Neural progenitor cell (in vitro differentiated cells): ENCODE data around the gene ITSN1.

Experiments
- CTCF ChIP-seq: fragments of 200-600 bp; sonication (generic); IDR thresholded peaks from 2 replicates; pipeline ENCODE4 v1.5.1; 2017; ENCODE audit warnings: antibody characterized with exemption, mild to moderate bottlenecking
- EZH2 ChIP-seq: fragments of 200-600 bp; sonication (generic); IDR thresholded peaks from 2 replicates; pipeline ENCODE4 v1.6.1; 2017; ENCODE audit warnings: antibody characterized with exemption, mild to moderate bottlenecking, moderate library complexity

GRCh38 chr21:33680870-33681269 lies 38.6 kb downstream of the ITSN1 start:
- TF ChIP-seq CTCF, result no peak
- no peak for TF ChIP-seq EZH2
